ENCODE data around the gene ZBTB7B.

The ZBTB7B gene

GRCh38 chr1:155018617-155019348 lies 16.2 kb downstream of the ZBTB7B start:
- no peak for DNase-seq

- DNase-seq: no peak
Measured at GRCh38 chr1:155019377-155020245, 17.0 kb downstream of the ZBTB7B start.

- no peak for DNase-seq
Measured at GRCh38 chr1:155022136-155022926, 19.7 kb downstream of the ZBTB7B start.

GRCh38 chr1:155022927-155023236 lies 20.3 kb downstream of the ZBTB7B start:
- no peak for DNase-seq

GRCh38 chr1:155023627-155024026 lies 21.0 kb downstream of the ZBTB7B start:
- no peak for DNase-seq

GRCh38 chr1:155024315-155024714 lies 21.7 kb downstream of the ZBTB7B start:
- DNase-seq: no peak

GRCh38 chr1:155026154-155026553 lies 23.6 kb downstream of the ZBTB7B start:
- DNase-seq: no peak

- DNase-seq: no peak
Measured at GRCh38 chr1:155026588-155026987, 24.0 kb downstream of the ZBTB7B start.

- no peak for DNase-seq
Measured at GRCh38 chr1:155029513-155030242, 27.1 kb downstream of the ZBTB7B start.

GRCh38 chr1:155030243-155030795 lies 27.7 kb downstream of the ZBTB7B start:
- DNase-seq: no peak

GRCh38 chr1:155030899-155031298 lies 28.3 kb downstream of the ZBTB7B start:
- DNase-seq: no peak

GRCh38 chr1:155032886-155033285 lies 30.3 kb downstream of the ZBTB7B start:
- DNase-seq: no peak

GRCh38 chr1:155033524-155033923 lies 30.9 kb downstream of the ZBTB7B start, which contains the start of the genes DCST1 and DCST2:
Gene DCST1 (plus strand): TSS chr1:155033824. CDS start chr1:155034037, 213 bp downstream.
Gene DCST2 (minus strand): TSS chr1:155033781. CDS start chr1:155033701, 80 bp downstream.
- DNase-seq: no peak

GRCh38 chr1:155034318-155035208 lies 32.0 kb downstream of the ZBTB7B start:
- DNase-seq: no peak

- DNase-seq: no peak
Measured at GRCh38 chr1:155035936-155036335, 33.3 kb downstream of the ZBTB7B start.

- no peak for DNase-seq
Measured at GRCh38 chr1:155037043-155037442, 34.4 kb downstream of the ZBTB7B start.

GRCh38 chr1:155037851-155038441 lies 35.3 kb downstream of the ZBTB7B start:
- DNase-seq: no peak

- no peak for DNase-seq
Measured at GRCh38 chr1:155038602-155039307, 36.2 kb downstream of the ZBTB7B start.

- no peak for DNase-seq
Measured at GRCh38 chr1:155039308-155039669, 36.7 kb downstream of the ZBTB7B start.

Measured in stimulated activated CD4-positive, alpha-beta T cell treated with anti-CD3 and anti-CD28 coated beads, Interleukin-2, amount 100 ng/mL, for 48 hours (primary cell).